Activated naive CD8-positive, alpha-beta T cell (primary cell): Measurements from ENCODE around the gene LHPP.

Experiments
- H3K27ac Mint-ChIP-seq: one replicate; pipeline ENCODE4 v1.8.0; 2021; ENCODE audit warnings: mixed read lengths
- H3K27me3 Mint-ChIP-seq: one replicate; pipeline ENCODE4 v1.8.0; 2021; ENCODE audit warnings: mixed read lengths
- H3K36me3 Mint-ChIP-seq: one replicate; pipeline ENCODE4 v1.8.0; 2021; ENCODE audit warnings: mixed read lengths
- H3K4me1 Mint-ChIP-seq: one replicate; pipeline ENCODE4 v1.8.0; 2021; ENCODE audit warnings: low read depth, mixed read lengths
- H3K4me3 Mint-ChIP-seq: one replicate; pipeline ENCODE4 v1.8.0; 2021; ENCODE audit warnings: mild to moderate bottlenecking, mixed read lengths
- H3K9me3 Mint-ChIP-seq: one replicate; pipeline ENCODE4 v1.8.0; 2021; ENCODE audit warnings: low read depth, mixed read lengths

The LHPP gene

GRCh38 chr10:124625831-124626238, 164.2 kb downstream of the LHPP start:
- Mint-ChIP-seq H3K4me1 (peaks cover 31% of the 10 kb centered on the region), H3K9me3 (no peaks in the 10 kb centered on the region), H3K36me3 (no peaks in the 10 kb centered on the region), H3K27me3 (no peaks in the 10 kb centered on the region), H3K27ac (no peak overlapping the region), H3K4me3 (no peak overlapping the region)

GRCh38 chr10:124626759-124627380, 165.2 kb downstream of the LHPP start:
- Mint-ChIP-seq H3K27ac (peak overlapping the region; percentile 81), H3K9me3 (no peaks in the 10 kb centered on the region), H3K4me3 (no peak overlapping the region), H3K27me3 (no peaks in the 10 kb centered on the region), H3K4me1 (peaks cover 33% of the 10 kb centered on the region), H3K36me3 (no peaks in the 10 kb centered on the region)

DNA sequence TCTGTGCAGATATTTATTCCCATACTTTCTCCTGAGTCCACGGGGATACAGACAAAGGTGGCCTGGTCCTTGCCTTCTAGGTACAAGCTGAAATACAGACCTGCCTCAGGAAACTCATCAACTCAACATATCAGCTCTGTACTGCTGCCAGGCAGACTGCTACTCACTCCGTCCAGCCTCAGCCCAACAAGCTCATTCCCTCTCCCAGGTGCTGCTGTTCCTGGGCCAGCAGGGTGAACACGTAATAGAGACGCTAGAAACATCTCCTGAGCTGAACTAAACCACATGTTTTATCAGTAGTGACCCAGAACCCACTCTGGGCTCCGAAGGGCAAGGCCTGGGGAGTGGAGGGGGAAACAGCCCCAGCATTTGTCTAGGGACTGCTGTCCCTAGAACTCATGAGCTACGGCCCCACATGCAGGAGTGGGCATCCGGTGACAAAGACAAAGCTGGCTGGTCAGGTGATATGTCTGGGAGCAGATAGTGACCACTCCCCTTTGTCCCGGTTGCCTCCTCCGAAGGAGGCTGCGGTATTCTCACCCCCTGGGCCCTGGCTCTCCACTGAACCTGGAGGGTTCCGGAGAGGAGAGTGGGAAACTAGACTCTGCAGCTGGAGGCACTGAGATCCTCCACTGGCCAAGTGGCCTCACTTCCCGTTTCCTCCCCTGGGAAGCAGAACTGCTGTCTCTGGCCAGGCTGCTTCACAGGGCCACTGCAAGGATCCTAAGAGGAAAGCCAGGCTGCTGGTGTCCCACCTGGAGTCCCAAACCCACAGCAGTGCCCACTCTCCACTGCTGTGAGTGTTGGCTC, 166.4 kb downstream of the LHPP start:
- Mint-ChIP-seq H3K4me1 (peaks cover 39% of the 10 kb centered on the region), H3K4me3 (no peak overlapping the region)

DNA sequence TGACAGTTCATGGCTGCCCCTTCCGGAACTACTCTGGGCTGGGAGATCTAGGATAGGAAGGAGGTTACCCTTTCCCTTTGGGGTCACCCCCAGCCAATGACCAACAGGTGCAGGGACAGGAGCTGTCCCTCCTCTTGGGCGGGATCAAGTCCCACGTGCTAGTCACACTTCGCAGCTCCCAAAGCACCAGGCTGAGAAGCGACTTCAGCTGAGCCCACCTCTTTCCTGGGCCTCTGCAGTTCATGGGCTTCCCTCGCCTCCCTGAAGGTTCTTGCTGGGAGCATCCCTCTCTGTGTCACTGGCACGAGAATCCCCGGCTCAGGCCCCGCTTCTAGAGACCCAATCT, 167.0 kb downstream of the LHPP start:
- peaks cover 44% of the 10 kb centered on the region for H3K4me1 Mint-ChIP-seq
- no peak overlapping the region for H3K4me3 Mint-ChIP-seq
- no peak overlapping the region for H3K27ac Mint-ChIP-seq
- peaks cover 3% of the 10 kb centered on the region for H3K36me3 Mint-ChIP-seq
- H3K9me3 Mint-ChIP-seq = no peaks in the 10 kb centered on the region
- no peaks in the 10 kb centered on the region for H3K27me3 Mint-ChIP-seq

More for the DNA sequence above, 166.4 kb downstream of the LHPP start:
- no peak overlapping the region for H3K27ac Mint-ChIP-seq
- H3K9me3 Mint-ChIP-seq = no peaks in the 10 kb centered on the region
- no peaks in the 10 kb centered on the region for H3K36me3 Mint-ChIP-seq
- no peaks in the 10 kb centered on the region for H3K27me3 Mint-ChIP-seq

DNA sequence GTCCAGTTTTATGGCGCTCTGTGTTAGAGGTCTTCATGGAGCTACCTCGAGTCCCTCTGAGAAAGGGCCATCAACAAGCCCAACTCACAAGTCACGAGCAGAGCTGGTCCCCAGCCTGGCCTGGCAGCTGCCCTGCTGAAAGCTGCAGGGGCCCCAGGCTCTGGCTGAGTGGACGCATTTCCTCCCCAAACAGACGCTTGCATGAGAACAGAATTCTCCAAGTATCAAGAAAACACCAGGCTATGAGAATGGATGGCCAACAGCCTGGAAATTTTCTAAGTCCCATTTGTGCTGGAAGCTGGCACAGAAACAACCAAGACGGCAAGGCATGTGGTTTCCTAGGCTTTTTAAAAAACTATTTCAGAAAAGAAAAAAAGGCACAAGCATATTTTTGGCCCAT, 167.8 kb downstream of the LHPP start:
- Mint-ChIP-seq H3K36me3 (peaks cover 4% of the 10 kb centered on the region), H3K4me1 (peaks cover 44% of the 10 kb centered on the region), H3K27me3 (no peaks in the 10 kb centered on the region), H3K4me3 (no peak overlapping the region), H3K27ac (peak overlapping the region; percentile 41), H3K9me3 (no peaks in the 10 kb centered on the region)

GRCh38 chr10:124629842-124630241, 168.2 kb downstream of the LHPP start:
- Mint-ChIP-seq H3K27ac (no peak overlapping the region), H3K4me3 (no peak overlapping the region), H3K27me3 (no peaks in the 10 kb centered on the region), H3K36me3 (peaks cover 4% of the 10 kb centered on the region), H3K4me1 (peaks cover 43% of the 10 kb centered on the region), H3K9me3 (no peaks in the 10 kb centered on the region)

- Mint-ChIP-seq H3K4me3 (no peak overlapping the region), H3K27me3 (no peaks in the 10 kb centered on the region), H3K9me3 (no peaks in the 10 kb centered on the region), H3K27ac (no peak overlapping the region), H3K4me1 (peaks cover 40% of the 10 kb centered on the region), H3K36me3 (peaks cover 4% of the 10 kb centered on the region)
Measured at GRCh38 chr10:124630551-124630950, 168.9 kb downstream of the LHPP start.

DNA sequence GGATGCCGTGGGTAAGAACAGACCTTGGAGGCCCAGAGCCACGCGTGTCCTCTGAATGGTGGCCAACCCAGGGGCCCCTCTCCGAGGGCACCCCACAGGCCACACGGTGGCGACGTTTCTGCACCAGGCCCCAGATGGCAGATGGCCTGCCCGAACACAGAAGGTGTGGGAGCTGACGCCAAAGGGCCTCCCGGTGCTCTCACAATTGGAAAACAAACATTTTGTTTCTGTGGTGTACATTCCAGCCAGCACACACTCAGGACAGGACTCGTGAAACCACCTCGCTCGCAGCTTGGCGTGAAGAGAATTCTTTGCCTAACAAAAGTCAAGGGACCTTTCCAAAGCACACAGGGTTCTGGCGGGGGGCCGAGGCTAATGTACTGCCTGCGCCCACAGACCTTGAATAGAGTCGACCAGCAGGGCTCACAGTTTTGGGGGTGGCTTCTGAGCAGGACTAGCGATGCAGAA, 170.5 kb downstream of the LHPP start:
- Mint-ChIP-seq H3K4me1 (peaks cover 46% of the 10 kb centered on the region), H3K27me3 (no peaks in the 10 kb centered on the region), H3K4me3 (no peak overlapping the region), H3K9me3 (no peaks in the 10 kb centered on the region), H3K27ac (no peak overlapping the region), H3K36me3 (peaks cover 4% of the 10 kb centered on the region)

- H3K4me1 Mint-ChIP-seq = peaks cover 46% of the 10 kb centered on the region
- H3K27ac Mint-ChIP-seq = no peak overlapping the region
- no peaks in the 10 kb centered on the region for H3K27me3 Mint-ChIP-seq
Measured at GRCh38 chr10:124632566-124632965, 170.9 kb downstream of the LHPP start.

DNA sequence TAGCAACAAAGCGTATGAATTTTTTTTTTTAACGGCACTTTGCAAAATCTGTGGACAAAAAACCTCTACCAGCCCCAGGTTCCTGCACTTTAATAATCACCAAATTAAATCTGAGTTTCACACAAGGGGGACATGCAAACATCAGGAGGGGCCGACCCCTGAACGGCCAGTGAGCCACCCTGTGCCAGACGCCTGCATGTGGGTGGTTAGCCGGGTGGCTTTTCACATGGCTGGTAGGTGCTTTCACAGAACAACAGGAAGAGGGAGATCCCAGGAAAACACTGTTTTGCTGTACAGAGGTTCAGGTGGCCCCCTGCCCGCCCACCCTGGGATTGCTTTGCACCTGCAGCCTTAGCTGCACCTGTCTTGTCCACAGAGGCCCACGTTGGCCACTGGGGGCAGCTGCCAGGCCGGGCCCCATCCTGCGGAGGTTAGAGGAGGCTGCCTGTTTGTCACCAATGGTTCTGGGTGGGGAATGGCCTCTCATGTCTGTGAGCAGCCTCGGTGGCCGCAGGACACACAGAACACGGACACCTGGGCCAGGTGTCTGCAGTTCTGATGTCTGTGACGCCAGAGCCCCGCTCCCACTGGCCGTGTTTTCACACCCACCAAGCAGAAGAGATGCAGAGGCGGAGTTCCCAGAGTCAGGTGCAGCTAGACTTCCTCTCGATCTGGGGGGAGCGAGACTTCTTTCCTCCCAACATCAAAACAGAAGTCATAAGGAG, 174.8 kb downstream of the LHPP start:
- Mint-ChIP-seq H3K9me3 (no peaks in the 10 kb centered on the region), H3K27ac (peak overlapping the region; percentile 58), H3K4me1 (peaks cover 55% of the 10 kb centered on the region), H3K4me3 (peak overlapping the region; percentile 51), H3K36me3 (peaks cover 4% of the 10 kb centered on the region), H3K27me3 (no peaks in the 10 kb centered on the region)

More at GRCh38 chr10:124632566-124632965, 170.9 kb downstream of the LHPP start:
- Mint-ChIP-seq H3K4me3 (no peak overlapping the region), H3K36me3 (peaks cover 4% of the 10 kb centered on the region), H3K9me3 (no peaks in the 10 kb centered on the region)

DNA sequence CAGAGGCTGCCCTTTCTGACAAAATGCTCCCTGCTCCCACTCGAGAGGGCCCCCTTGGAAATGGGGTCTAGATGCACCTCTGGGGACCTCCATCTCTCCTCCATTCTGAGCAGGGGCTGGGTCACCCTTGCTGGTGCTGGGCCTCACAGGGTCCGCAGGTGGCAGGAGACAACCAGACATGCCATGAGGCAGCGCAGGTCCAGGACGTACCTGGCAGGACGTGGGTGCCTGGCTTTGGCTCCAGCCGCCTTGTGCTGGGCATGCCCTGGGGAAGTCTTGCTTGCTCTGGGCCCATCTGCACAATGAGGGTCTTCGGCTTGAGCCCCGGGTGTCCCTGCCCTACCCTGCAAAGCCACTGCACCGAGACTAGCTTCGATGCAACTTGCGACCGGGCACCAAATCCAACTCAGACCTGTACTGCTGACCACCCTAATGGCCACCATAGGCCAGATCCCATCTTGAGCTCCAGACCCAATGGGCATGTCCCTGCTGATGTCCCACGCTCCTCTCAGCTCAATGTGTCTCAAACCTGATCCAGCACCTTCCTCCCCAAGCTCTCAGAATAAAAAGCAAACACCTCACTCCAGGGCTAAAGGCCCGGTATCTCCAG, 175.6 kb downstream of the LHPP start:
- Mint-ChIP-seq H3K27me3 (no peaks in the 10 kb centered on the region), H3K27ac (peak overlapping the region; percentile 59), H3K9me3 (no peaks in the 10 kb centered on the region), H3K36me3 (peaks cover 4% of the 10 kb centered on the region), H3K4me1 (peaks cover 56% of the 10 kb centered on the region), H3K4me3 (peak overlapping the region; percentile 5)

DNA sequence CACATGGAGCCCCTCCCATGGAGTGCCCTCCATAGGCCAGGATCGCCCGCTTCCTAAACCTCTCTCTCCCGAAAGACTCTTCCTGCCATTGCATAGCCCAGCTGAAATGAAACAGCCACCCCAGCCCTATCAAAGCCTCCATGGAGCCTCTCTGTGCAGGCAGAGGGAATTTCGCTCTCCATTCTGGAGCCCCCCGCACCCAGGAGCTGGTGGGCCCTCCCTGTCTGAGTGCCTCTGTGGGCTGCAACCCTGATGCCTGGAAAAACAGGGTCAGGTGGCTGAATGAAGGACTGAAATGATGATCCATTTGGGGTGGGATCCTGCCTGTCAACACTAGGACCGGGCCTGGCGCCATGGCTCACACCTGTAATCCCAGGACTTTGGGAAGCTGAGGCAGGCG, 176.1 kb downstream of the LHPP start:
- Mint-ChIP-seq H3K27me3 (no peaks in the 10 kb centered on the region), H3K9me3 (no peaks in the 10 kb centered on the region), H3K27ac (peak overlapping the region; percentile 59), H3K36me3 (peaks cover 5% of the 10 kb centered on the region), H3K4me1 (peaks cover 55% of the 10 kb centered on the region), H3K4me3 (peak overlapping the region; percentile 5)

DNA sequence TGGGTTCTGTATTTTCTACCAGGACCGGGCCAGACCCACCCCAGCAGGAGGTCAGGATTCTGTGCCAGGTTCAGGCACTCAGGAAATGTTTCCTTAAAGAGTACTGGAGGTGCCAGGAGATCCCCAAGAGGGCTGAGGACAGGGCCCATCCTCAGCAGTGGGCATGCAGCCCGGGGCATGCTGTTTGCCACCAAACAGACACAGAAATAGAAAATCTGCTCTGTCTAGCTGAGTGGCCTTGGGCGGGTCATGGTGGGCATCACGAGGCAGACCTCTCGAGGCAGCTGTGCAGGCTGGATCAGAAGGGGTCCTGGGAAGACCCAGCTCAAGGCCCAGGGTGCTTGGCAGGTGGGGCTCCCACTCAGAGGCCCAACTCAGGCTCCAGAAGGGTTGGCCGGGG, 177.6 kb downstream of the LHPP start:
- no peak overlapping the region for H3K27ac Mint-ChIP-seq
- peaks cover 57% of the 10 kb centered on the region for H3K4me1 Mint-ChIP-seq
- H3K9me3 Mint-ChIP-seq = no peaks in the 10 kb centered on the region
- H3K4me3 Mint-ChIP-seq = no peak overlapping the region
- peaks cover 2% of the 10 kb centered on the region for H3K36me3 Mint-ChIP-seq
- no peaks in the 10 kb centered on the region for H3K27me3 Mint-ChIP-seq

- Mint-ChIP-seq H3K4me1 (peaks cover 62% of the 10 kb centered on the region), H3K36me3 (peaks cover 2% of the 10 kb centered on the region), H3K4me3 (no peak overlapping the region), H3K27ac (no peak overlapping the region), H3K27me3 (no peaks in the 10 kb centered on the region), H3K9me3 (no peaks in the 10 kb centered on the region)
Measured at GRCh38 chr10:124639646-124640045, 178.0 kb downstream of the LHPP start.

- Mint-ChIP-seq H3K4me1 (peaks cover 64% of the 10 kb centered on the region), H3K27ac (no peak overlapping the region)
Measured at GRCh38 chr10:124640056-124640455, 178.4 kb downstream of the LHPP start.

More at GRCh38 chr10:124640056-124640455, 178.4 kb downstream of the LHPP start:
- Mint-ChIP-seq H3K36me3 (peaks cover 2% of the 10 kb centered on the region), H3K4me3 (no peak overlapping the region), H3K27me3 (no peaks in the 10 kb centered on the region), H3K9me3 (no peaks in the 10 kb centered on the region)
